Stimulated activated CD4-positive, alpha-beta T cell treated with anti-CD3 and anti-CD28 coated beads, TNF-alpha, amount 100 ng/mL, for 1 hour (primary cell): ENCODE measurements around the gene ATL3.
"Not testable (repeated sequence)": the region's sequence is repeated elsewhere in the genome, so short reads cannot be mapped to it uniquely, and the experiment has no call there.

Experiments
- DNase-seq, 3 donors: peaks; one replicate each; pipeline ENCODE4 v3.0.0-alpha.2; 2020; ENCODE audit warnings: low read depth in 3 of 3, low spot score in 1 of 3

Gene ATL3

DNA sequence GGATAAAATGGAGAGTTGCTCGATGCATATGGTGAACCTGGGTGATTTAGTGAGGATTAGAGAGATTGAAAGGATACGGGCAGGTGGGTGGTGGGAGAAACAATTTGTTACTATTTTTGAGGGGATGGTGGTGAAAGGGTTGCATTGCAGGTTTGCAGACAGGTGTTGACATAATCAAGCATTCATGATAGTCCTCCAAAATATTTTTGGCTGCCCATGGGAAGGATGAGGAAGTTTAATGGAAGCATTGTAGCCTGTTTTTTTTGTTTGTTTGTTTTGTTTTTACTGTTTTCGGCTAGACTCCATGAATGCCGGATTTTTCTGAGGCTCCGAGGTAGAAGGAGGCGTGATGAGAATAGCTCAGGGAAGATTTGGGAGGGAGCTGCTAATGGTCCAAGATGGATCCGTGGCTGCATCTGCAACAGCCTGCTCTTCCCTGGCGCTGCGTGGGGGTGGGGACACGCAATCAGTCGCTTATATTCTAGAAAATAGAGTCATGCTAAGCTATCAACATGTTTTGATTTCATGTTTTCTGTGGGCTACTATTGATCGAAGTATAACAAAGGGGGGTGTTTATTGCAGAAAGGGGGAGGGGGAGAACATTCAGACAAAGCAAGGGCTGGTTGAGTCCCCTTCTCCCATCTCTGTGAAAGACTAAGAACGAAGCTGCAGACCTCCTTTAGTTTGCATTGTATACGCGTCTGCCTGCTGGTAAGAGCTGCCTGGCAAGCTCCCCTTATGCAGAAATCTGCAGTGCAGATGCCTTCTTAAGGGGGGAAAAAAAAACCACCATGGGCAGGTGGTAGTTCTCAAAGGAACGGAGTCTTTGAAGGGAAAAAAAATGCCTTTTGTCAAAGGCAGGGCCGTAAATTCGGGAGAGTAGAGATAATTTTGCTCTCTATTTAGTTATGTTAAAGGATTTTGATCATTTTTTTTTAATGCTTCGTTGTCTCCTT is 11.2 kb upstream of the ATL3 start:
- DNase-seq, result no peak

- peak; percentile 96 to 98 (median 98) for DNase-seq
Measured at GRCh38 chr11:63681321-63682065, 10.3 kb upstream of the ATL3 start, which contains the start of gene RTN3. Gene RTN3 (plus strand): TSS chr11:63681500. CDS start chr11:63681637, 137 bp downstream.

DNA sequence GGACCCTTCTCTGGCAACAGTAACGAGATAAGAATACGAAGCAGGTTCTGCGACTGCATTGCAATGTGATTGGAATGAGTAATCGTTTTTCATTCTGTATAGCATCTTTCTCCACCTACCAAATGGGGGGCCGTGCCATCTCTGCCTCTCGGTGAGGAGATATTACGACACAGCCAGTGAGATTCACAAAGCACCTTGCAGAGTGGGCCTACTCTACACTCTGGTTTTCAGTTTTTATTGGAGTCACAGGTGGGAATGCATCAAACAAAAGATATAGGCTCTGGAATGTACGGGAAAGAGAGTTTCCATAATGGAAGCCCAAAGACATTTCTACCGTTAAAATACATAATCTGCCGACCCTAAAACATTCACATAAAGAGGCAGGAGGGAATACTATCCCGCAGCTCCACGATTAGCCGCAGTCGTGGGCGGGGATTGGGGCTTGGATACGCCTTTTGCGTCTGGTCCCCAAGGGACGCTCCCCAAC is 9.7 kb upstream of the ATL3 start:
- no peak for DNase-seq

DNA sequence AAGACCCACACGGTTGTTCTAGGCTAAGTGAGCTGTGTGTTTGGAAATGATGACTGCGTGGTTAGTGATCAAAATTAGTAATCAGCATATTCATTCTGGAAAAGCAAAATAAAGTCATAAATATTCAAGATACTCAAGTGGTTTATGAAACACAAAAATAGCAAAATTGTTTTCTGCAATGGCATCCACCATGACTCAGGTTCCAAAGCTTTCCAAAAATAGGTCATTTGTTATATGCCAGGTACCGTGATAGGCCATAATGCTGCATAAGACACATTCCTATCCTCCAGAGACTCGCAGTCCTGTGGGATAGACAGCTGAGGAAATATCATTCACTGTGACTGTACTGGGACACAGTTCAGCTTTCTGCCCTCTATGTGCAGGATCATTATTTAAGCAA is 2.4 kb upstream of the ATL3 start:
- no peak for DNase-seq

DNA sequence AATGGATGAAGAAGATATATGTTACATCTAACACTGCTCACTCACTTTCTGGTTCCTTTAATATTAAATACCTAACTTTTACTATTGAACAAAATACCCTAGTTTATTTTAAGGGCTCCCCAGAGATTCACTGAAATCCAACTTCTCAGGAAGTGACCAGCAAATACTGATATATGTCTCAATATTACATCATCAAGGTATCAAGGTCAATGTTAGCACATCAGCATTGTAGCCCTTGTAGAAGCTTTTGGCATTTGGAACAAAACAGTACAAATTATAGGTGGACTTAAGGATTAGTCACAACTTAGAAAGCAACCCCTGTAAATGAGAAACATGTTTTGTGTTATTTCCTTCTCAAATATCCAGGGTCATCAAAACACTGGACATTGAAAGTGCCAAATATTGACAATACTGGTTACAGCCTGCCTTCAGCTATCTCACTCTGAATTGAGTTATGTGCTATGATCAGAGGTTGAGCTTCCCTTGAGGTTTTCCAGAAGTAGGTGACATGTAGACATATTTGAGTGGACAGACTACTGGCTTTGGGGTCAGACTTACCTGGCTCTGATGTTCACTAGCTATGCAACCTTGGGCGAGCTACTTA is 1.9 kb upstream of the ATL3 start:
- no peak for DNase-seq

DNA sequence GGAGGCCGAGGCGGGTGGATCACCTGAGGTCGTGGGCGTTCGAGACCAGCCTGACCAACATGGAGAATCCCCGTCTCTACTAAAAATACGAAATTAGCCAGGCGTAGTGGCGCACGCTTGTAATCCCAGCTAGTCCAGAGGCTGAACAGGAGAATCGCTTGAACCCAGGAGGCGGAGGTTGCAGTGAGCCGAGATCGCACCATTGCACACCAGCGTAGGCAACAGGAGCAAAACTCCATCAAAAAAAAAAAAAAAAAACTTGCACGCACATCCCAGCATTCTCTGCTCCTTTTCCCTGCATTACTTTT is 934 bp upstream of the ATL3 start:
- no peak for DNase-seq

GRCh38 chr11:63670433-63671321 is 499 bp downstream of the ATL3 start:
- peak in 1 of 3 donors; percentile 10 for DNase-seq

- no peak for DNase-seq
Measured at GRCh38 chr11:63670096-63670432, 1.1 kb downstream of the ATL3 start.

GRCh38 chr11:63667995-63668795 is 3.0 kb downstream of the ATL3 start:
- DNase-seq, result no peak

DNA sequence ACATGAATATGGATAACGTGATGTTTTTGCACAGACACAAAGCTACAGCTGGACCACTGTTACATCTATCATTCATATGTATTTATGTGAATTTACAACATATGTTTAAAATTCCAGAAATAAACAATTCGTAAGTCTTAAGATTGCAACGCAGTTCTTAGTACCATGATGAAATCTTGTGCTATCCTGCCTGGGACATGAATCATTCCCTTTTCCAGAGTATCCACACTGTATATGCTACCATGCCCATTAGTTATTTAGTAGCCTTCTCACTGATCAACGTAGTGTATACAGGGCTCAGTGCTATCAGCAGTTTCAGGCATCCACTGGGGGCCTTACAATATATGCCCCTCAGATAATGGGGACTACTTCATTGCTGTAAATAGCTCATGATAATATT is 4.3 kb downstream of the ATL3 start:
- no peak for DNase-seq

DNA sequence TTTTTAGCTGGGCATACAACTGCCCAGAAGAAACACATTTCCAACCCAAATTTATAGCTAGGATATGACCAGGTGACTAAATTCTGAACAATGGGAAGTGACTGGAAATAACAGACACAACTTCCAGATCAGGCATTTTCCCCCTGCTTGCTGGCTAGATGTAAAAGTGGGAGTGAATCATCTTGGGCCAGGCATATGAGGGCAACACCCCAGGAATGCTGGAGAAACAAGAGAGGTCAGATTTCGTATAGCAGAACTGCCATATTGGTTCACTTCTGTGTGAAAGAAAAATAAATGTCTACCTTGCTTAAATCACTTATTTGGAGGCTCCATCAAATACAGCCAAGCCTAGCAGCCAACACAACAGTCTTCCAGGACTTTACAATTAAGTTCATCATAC is 7.4 kb downstream of the ATL3 start:
- DNase-seq, result no peak

GRCh38 chr11:63660972-63661371 is 10.2 kb downstream of the ATL3 start:
- DNase-seq, result no peak

GRCh38 chr11:63652671-63653070 is 18.5 kb downstream of the ATL3 start:
- DNase-seq, result no peak

DNA sequence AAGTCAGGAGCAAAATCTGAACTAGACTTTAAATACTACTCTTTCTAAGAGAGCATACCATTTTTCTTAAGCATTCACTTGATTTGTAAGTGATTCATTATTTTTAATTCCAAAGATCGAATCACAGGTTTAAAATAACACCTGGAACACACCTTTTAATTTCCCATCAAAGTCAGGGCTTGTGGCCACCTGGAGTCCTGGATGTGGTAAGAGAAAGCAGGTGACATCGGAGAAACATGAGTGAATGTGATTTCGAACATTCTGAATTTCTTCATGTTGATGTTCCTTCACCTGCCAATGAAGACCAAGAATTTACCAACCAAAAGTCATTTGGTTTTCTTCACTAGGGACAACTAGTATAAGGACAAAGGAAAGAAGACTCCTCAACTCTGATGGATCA is 28.0 kb downstream of the ATL3 start:
- no peak for DNase-seq

- DNase-seq, result no peak
Measured at GRCh38 chr11:63641727-63642126, 29.4 kb downstream of the ATL3 start.

DNA sequence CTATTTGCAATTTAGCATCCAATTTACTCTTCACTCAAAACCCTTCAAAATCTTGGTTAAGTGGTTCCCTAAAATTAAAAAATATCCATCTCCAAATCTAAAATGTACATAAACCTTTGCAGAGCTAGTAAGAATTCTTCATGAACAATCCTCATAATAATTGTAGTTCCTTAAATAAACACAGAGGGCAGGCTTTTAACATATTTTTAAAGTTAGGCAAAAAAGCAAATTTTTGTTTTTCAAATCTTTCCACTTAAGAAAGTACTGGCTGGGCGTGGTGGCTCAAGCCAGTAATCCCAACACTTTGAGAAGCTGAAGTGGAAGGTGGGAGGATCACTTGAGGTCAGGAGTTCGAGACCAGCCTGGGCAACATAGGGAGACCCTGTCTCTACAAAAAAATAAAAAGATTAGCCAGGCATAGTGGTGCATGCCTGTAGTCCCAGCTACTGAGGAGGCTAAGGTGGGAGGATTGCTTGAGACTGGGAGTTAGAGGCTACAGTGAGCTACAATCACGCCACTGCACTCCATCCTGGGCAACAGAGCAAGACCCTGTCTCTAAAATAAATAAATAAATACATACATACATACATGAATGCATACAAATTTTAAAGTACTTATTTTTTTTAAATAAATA is 31.9 kb downstream of the ATL3 start:
- no peak for DNase-seq

DNA sequence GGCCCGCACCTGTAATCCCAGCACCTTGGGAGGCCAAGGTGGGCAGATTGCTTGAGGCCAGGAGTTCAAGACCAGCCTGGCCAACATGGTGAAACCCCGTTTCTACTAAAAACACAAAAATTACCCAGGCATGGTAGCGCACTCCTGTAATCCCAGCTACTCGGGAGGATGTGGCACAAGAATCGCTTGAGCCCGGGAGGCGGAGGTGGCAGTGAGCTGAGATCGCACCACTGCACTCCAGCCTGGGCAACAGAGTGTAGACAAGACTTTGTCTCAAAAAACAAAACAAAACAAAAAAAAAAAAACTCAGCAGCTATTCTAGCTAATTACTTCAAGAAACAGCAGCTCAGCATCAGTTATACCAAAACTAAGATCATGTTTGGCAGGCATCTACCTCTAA is 32.7 kb downstream of the ATL3 start:
- DNase-seq, result not testable (repeated sequence)

GRCh38 chr11:63635762-63636465 is 35.3 kb downstream of the ATL3 start:
- peak; percentile 27 to 48 (median 33) for DNase-seq

DNA sequence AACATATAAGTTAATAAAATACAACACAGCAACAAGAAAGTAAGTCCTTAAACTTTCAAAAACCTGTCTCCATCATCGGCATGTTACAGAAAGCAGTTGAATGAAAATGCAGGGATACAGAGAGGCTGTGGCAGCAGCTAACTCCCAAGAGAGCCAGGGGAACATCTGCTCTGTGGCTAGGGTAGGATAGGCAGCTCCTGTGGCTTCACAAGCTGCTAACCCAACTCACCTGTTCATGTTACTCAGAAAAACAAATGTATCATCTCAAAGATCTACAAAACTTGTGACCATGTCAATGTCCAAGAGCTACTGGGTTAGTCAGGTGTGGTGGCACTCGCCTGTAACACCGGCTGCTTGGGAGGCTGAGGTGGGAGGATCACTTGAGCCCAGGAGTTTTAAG is 41.8 kb downstream of the ATL3 start:
- no peak for DNase-seq
